Ovary (tissue), 3 donors: ENCODE data around the gene WDR36.

Source experiments
- CTCF ChIP-seq, 3 donors: fragments of 450-650 bp in 2 of 3; fragments of 200-600 bp in 1 of 3; IDR thresholded peaks; one replicate each; pipeline versions ENCODE4 v1.5.1 to v1.8.0; 2016 to 2022; ENCODE audit warnings: antibody characterized with exemption in 3 of 3, mild to moderate bottlenecking in 1 of 3
- EP300 ChIP-seq: sonication (generic); formaldehyde crosslinking; IDR thresholded peaks from one replicate; pipeline ENCODE4 v1.6.1; 2017; ENCODE audit warnings: antibody characterized with exemption
- POLR2A ChIP-seq: fragments of 450-650 bp; IDR thresholded peaks from one replicate; pipeline ENCODE4 v1.6.1; 2017; ENCODE audit warnings: antibody characterized with exemption, mild to moderate bottlenecking, moderate library complexity
- donor health status: DM: no; HTN: no; CAD: no.

- TF ChIP-seq CTCF (IDR thresholded peaks at IDR 0.05), result no peak
- no peak for TF ChIP-seq EP300
- no peak for TF ChIP-seq POLR2A
These were observed 34.1 kb upstream of the WDR36 start for GRCh38 chr5:111058064-111058463.
